ENCODE data around the gene CEP85L.

Gene CEP85L

GRCh38 chr6:118579786-118580185, 71.6 kb downstream of the CEP85L start:
- DNase-seq: no peak
- ATAC-seq: no peak

- ATAC-seq: no peak
- no peak for DNase-seq
Observed at GRCh38 chr6:118578617-118579016, 72.8 kb downstream of the CEP85L start.

GRCh38 chr6:118577972-118578371, 73.4 kb downstream of the CEP85L start:
- DNase-seq (no peak), ATAC-seq (no peak)

DNA sequence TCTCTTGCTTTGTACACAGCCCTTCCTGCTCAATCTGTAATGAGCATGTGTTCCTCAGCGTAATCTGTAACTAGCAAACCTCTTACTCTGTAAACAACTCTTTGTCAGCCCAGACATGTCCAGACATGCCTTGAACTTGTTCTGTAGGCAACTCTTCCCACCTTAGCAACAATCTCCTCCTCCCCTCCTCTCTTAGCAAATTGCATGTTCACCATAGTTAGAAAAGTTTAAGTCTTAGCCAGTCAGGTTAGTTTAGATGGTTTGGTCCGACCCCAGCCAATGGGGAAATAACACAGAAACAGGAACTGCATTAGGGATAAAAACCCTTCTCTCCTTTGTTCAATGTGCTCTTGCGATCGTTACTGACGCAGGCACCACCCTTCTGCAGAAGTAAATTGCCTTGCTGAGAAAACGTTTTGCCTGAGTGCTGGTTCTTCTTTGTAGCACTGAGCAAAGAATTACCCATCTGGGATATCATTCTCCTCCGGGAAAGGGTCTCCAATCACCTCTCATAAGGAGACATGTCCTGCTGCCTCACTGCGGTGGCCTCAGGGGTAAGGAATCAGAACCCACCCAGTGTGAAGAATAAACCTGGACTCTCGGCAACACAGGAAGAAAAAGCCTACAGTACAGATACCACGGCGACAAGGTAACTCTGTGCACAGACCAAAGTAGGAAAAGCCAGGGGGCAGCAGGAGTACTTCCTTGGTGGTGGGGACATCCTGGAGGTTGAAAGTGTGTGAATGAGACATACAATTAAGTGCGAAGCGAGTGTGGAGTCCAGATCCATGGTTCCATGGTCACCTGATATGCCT, 77.1 kb downstream of the CEP85L start:
- DNase-seq (no peak), ATAC-seq (no peak)

DNA sequence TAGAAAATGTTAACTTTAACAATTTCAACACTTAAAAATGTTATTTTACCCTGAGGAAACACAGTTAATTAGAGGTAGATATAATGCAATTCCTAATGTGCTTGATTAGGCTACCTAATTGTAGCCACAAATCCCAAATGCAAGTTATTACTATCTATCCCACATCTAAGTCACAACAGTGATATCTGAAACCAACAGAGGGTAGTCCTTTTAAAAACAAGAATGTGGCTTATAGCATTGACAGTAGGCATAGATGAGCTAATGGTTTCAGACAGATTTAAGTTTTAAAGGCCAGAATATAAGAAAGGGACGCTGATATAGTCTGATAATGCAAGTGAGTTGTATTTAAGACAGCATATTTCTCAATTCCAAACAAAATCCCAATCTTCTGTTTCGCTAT, 80.3 kb downstream of the CEP85L start:
- ATAC-seq: no peak
- no peak for DNase-seq

- ATAC-seq: no peak
Observed at GRCh38 chr6:118569498-118569897, 81.9 kb downstream of the CEP85L start.

DNA sequence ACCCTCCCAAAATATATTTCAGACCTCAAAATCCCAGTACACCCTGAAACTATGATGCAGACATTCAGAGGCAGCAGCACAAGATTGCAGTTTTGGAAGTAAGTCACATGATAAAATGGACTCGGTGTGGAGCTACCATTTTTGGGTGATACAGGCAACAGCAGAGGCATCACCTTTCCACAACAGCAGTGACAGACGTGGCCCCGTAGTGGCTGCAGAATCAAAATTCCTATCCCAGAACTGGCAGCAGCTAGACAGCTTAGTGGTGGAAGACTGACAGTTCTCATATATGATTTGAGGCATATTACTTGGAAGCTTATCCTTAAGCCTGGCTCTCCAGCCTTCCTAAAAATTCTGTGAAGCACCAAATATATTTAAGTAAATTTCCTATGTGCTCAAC, 83.4 kb downstream of the CEP85L start:
- no peak for ATAC-seq

More at GRCh38 chr6:118569498-118569897, 81.9 kb downstream of the CEP85L start:
- DNase-seq: no peak

GRCh38 chr6:118565311-118565960, 86.0 kb downstream of the CEP85L start:
- DNase-seq: no peak
- ATAC-seq: no peak

More for the DNA sequence above, 83.4 kb downstream of the CEP85L start:
- DNase-seq: no peak

GRCh38 chr6:118562959-118563358, 88.4 kb downstream of the CEP85L start:
- ATAC-seq (no peak), DNase-seq (no peak)

- DNase-seq (no peak), ATAC-seq (no peak)
Observed at GRCh38 chr6:118562248-118562647, 89.1 kb downstream of the CEP85L start.

DNA sequence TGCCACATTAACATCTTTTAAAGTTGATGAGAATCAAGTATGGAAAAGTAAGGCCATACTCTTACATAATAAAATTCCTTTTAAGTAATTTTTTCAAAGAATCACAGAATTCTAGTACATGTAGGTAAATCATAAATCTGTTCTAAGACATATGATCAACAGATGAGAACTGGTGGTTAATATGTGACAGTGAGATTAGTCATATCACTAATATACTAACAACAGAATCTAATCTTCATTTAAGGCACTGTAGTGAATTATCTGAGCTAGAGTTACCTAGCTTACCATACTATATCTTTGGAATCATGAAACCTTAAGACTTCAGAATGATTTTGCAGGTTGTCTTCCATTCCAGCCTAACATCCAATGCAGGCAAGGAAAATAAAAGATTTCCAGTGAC, 91.7 kb downstream of the CEP85L start:
- DNase-seq (no peak), ATAC-seq (no peak)

DNA sequence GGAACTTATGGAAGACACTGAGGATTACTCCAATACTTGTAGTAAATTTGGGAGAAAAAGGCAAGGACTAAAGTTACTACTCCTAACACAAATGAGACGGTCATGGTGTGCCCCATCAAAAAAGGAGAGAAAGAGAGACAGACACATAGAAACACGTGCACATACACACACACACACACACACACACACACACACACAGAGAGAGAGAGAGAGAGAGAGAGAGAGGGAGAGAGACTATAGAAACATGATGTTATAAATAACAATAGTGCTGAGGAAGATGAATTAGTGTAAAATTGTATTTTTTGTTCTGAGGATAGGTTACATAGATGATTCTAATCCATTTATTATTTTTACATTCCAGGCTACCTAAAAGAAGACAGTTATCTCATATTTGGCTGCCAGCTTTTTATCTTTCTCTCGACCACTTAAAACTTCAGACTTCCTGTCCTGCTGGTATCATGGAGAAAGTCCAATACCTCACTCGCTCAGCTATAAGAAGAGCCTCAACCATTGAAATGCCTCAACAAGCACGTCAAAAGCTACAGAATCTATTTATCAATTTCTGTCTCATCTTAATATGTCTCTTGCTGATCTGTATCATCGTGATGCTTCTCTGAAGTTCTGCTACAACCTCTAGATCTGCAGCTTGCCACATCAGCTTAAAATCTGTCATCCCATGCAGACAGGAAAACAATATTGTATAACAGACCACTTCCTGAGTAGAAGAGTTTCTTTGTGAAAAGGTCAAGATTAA, 92.8 kb downstream of the CEP85L start:
- DNase-seq: no peak
- ATAC-seq: peak; percentile 86

DNA sequence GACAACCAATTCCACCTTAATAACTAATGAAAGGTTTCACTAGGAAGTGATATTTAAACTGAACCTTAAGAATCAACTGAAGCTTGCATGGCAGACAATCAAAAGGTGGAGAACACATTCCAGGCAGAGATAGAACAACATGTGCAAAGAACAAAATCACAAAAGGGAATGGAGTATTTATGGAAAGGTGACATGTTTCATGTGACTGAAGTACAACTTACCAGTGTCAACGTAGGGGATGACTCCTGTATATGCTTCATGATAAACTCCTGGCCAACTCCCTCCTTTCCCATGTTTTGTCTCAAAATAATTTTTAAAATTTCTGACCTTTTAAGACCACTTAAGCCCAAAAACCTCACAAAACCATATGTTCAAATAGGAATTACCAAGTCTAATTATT, 96.7 kb downstream of the CEP85L start:
- ATAC-seq: no peak
- no peak for DNase-seq

GRCh38 chr6:118553132-118553531, 98.3 kb downstream of the CEP85L start:
- DNase-seq: no peak
- ATAC-seq: no peak

- no peak for DNase-seq
- ATAC-seq: peak; percentile 75
Observed at GRCh38 chr6:118551063-118552053, 100.0 kb downstream of the CEP85L start.

GRCh38 chr6:118548613-118549012, 102.8 kb downstream of the CEP85L start:
- DNase-seq (no peak), ATAC-seq (no peak)

GRCh38 chr6:118548136-118548535, 103.3 kb downstream of the CEP85L start, which contains the start of gene PLN:
TSS of gene PLN (plus strand) at chr6:118548296. CDS start at chr6:118558922, 10,626 bp downstream.
- no peak for DNase-seq
- no peak for ATAC-seq

GRCh38 chr6:118546880-118547218, 104.5 kb downstream of the CEP85L start:
- DNase-seq: no peak
- no peak for ATAC-seq

DNA sequence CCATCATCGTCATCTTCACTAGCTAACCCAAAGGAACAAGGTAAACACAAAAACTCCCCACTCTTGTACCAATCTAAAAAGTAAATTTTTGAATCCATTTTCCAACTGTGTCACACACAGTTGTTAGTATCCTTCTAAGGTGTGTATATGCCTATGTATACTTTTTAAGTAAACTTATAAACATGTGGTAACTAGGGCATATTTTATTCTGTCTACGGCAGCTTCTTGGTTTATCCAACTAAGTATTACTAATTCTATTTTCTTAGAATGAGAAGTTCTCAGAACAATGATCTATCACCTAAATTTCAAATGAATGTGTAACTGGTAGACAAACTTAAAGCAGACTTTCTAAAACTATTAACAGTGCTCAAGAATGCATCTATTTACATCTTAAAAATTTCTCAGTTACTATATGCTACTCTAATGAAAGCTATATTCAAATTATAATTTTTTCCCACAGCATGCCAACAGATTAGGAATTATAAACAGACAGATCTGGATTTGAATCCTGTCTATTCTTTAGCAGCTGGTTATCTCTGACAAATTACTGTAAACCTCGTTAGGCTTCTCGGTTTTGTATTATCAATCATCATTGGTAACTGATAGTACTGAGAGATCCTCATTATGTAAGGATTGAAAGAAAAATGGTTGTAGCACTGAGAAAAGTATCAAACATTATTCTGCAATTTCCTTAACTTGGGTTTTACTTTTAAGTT, 105.1 kb downstream of the CEP85L start:
- ATAC-seq: no peak

DNA sequence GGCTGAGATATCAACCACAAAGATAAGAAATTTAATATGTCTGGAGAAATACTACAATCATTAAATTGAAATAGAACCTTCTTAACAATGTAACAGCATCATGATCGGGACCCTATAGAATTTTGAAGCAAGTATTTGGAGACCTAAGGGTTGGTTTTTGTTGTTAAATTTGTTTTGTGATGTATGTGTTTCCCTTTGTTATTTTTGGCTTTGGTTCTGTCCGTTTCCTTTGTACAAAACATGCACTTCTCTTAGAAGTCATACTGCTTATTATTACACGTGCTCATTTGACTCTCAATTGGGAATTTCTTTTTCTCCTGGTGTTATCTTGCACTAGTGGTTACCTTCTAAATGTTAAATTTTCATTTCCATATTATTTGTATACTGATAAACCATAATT, 107.3 kb downstream of the CEP85L start:
- DNase-seq (no peak), ATAC-seq (no peak)

More for the DNA sequence above, 105.1 kb downstream of the CEP85L start:
- no peak for DNase-seq

All from stimulated activated naive CD8-positive, alpha-beta T cell treated with anti-CD3 and anti-CD28 coated beads, Interleukin-15, Interleukin-2, amounts not matched to agents 100 U/mL and 50 U/mL, for 24 hours (primary cell).